Limb (tissue), 2 donors: ENCODE data around the gene SERPINB12.

Experiments used
- DNase-seq, 2 donors: peaks; one replicate each; pipeline ENCODE4 v3.0.0-alpha.2; 2016; ENCODE audit errors: extremely low spot score in 2 of 2

Gene SERPINB12

DNA sequence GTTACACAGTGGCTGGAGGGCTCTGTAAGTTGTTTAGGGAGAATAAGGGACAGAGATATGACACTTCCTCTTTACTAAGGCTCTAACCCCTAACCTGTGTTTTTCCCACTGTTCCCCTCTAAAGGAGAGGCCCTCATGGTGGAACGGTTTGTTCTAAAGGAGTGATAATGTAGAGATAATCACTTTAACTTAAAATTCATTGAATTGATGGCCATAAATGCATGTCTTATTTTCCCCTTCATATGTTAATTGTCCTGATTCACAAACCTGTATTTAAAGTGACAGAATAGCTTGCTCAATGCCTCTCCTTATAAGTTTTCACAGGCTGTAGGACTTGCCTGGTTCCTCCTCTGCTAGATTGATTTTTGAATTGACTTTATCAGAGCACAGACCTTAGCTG lies at the start of gene SERPINB12:
Gene SERPINB12, plus strand, starts transcription at position 301 of the 400 bp plus-strand sequence. CDS start 13,791 bp downstream, outside the sequence.
- no peak for DNase-seq

- DNase-seq: no peak
Observed at GRCh38 chr18:63492851-63493250, 49.3 kb upstream of the SERPINB12 start.

DNA sequence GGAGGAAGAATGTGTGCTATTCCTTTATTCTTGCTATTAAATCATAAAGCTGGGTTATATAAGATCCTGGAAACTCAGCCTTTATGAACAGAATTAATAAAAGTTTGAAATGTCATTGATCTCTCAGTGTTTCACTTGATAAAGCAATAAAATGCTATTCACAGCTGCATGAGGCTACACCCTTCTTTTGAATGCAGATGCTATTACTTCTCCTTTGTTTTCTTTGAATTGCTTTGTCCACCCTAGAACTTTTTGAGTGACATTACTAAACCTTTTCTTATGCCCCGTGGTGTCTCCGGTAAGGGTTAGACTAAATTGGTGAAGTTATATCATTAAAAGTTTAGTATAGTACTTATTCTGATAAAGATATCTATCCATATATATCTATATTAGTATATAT lies 46.5 kb upstream of the SERPINB12 start:
- no peak for DNase-seq

DNA sequence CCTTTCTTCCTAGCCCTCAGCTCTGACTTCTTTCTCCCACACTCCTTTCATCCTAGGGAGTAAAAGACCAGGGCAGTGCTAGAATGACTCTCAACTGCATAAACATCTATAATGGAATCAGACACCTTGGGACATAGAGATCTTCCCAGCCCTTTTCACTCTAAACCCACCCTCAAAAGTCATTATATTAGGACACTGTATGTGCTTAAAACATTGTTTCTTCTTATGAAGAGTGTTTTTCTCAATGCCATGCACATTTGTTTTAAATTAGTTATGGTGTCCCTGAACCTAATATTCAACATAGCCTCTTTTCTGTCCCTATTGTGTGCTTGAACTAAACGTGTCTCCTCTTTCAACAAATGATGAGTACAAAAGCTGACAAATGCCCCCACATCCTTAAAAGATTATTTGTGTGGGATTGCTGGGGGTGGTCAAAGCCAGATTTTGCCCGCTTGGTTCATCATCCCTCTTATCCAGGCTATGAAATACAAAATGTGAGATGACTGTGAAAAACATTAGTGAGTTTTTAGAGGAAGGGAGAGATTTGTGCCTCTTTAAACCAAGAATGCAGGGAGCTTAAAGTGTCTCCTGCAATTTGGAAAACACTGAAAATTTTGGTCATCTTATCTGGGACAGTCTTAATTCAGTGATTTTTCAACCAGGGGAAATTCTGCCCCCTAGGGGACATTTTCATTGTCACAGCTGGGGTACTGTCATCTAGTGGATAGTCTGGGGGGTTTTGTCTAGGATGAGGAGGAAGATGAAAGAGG lies 36.4 kb upstream of the SERPINB12 start:
- no peak for DNase-seq

DNA sequence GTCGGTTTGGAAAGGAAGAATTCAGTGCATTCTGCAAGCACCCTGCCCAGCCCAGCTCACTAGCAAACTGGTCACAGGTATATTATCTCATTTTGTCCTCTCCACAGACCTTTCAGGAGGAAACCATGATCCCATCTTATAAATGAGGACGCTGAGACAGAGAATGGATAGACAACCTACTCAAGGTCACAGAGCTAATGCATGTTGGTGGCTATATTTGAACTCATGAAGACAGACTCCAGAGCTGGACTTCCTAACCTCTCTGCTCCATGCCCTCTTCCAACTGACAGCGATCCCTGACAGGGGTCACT lies 35.9 kb upstream of the SERPINB12 start:
- DNase-seq: no peak

GRCh38 chr18:63508596-63508995 lies 33.6 kb upstream of the SERPINB12 start:
- DNase-seq: no peak

GRCh38 chr18:63511285-63511684 lies 30.9 kb upstream of the SERPINB12 start:
- DNase-seq: no peak

DNA sequence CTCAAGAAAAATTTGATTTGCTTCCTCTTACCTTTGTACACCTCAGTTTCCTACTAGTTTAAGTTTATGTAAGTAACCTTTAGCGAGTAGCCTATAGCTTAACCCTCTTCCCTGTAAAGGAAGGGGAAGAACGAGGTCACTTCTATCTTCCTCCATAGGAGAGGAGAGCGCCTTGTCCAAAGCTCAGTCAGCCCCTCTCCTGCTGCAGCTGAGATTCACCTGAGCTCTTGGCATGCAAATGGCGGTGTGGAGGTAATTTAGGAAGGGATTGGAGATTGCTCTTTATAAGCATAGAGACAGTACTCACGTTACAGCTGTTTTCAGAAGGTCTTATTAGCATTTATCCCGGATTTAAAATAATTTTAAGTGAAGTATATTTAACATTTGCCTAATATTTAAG lies 27.8 kb upstream of the SERPINB12 start:
- DNase-seq: no peak

- DNase-seq: no peak
Observed at GRCh38 chr18:63514888-63515678, 27.1 kb upstream of the SERPINB12 start.

DNA sequence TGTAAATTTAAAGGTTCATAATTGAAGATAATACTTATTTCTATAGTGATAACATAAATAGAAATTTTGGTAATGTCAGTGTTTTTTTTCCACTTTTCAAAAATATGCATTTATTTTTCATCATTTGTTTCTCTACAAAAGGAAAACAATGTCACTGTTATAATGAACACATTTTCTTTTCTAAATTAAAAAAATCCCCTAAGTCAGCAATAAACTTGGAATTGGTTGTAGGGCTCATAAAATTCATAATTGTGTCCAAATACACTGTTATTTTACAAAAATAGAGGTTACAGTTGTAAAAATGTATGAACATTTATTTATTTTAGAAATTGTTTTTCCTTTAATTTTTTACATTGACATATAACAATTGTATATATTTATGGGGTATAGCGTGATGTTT lies 26.4 kb upstream of the SERPINB12 start:
- no peak for DNase-seq

DNA sequence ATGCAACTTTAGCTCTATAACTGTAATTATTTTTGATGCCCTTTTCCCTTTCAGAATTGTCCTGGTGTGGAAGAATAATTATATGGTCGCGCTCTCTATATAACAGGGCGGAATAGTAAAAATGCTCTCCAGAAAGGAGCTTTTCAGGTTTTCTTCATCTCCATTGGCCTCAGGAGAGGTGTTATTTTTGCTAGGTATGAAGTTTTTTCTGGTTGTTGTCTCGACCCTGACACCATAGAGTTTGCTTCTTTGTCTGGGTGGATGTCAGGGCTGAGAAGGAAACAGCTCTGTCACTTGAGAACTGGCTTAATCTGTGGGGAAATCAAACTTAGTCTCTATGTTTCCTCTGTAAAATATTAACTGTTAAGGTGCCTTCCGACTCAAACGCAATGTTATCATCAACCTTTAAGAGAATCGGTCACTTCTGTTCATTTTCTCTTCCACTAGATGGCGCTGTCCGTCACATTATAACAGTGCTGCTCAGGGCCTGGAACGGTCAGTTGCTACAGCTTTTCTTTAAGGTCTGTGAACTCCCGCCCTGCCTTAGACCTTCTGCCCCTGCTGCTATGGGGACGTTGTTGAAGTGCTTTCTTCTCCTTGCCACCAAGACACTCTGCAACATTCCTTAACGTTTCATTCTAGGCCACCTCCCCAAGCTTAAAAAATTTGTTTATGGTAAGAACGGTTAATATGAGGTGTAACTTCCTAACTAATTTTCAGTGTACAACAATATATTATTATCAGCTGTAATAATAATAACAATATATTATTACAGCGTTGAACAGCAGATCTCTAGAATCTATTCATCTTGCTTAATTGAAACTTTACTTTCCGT lies 23.8 kb upstream of the SERPINB12 start:
- DNase-seq: peak; percentile 58 to 84

DNA sequence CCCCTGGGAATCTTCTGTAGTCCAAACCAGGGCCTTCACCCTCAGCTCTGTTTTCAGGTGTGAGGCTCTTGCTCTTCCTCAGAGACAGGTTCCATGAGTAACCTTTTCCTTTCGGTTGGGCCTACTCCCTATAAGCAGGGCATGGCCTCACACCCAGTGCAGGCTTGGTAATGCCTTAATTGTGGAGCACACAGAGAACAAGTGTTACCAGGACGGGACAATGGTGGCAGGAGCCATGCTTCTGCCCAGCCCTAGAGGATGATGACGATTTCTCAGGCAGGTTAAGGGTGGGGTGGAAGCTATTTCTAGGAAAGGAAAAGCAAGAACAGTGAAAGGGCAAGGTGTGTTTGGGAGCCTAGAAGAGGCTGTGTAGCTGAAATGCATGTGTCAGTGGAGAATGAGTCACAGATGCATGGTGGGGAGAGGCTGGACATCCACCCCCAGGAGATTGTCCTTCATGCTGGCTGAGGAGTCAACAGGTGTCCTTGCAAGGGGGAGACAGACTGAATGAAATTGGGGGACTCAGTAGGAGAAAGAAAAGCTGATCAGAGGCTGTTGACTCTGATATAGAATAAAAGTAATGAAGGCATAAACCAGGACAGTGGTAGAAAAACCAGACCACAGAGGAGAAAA lies 22.0 kb upstream of the SERPINB12 start:
- no peak for DNase-seq

DNA sequence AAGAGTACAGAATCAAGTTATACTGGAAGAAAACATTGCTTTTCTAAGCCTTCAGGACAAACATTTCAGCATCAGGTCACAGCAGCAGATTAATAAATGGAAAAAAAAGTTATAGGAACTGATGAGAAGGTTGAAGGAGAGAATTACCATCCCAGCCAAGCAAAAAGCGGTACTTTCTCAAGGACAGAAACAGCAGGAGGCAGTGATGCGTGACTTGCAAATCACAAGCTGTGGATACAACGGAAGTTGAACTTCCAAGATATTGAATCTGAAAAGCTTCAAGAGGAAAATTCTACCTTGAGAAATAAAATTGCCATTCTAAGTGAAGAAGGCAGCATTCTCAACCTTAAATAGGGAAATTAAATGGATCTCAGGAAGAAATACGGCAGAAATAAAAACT lies 18.5 kb upstream of the SERPINB12 start:
- no peak for DNase-seq

GRCh38 chr18:63527251-63527650 lies 14.9 kb upstream of the SERPINB12 start:
- DNase-seq: no peak

GRCh38 chr18:63528863-63529492 lies 13.2 kb upstream of the SERPINB12 start:
- no peak for DNase-seq

DNA sequence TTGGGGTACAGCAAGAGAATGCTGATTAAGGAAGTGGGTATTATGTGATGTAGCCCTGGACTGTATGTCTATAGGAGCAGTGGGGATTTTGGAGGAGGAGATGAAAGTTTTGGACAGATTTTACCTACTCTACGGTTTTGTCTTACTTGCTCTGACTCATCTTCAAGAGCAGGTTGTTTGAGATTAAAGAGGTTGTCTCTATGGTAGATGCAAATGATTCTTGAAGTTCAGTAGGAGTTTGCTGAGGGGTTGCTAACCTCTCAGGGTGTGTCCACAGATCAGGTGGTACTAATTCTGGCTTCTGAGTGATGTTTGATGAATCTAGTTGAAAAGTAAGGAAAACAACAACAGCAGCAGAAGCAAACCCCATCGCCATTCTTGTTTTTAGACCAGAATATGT lies 9.7 kb upstream of the SERPINB12 start:
- DNase-seq: no peak

DNA sequence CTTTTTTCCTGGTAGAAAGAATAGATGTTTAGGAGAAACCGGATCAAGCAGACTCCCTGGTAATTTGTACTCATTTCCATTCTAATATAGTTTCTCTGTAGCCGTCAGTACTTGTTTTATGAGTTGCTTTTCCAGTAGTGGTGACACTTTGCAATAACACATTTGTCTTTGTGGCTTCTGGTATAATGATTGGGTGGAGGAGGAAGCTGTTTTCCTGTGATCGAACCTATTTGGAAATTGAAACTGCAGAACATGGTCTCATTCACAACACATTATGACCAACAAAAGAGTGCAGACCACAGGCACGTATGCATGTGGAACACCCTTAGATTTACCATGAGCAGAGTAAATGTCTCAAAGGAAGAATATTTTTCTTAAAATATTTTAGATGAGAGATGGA lies 7.6 kb upstream of the SERPINB12 start:
- DNase-seq: no peak

DNA sequence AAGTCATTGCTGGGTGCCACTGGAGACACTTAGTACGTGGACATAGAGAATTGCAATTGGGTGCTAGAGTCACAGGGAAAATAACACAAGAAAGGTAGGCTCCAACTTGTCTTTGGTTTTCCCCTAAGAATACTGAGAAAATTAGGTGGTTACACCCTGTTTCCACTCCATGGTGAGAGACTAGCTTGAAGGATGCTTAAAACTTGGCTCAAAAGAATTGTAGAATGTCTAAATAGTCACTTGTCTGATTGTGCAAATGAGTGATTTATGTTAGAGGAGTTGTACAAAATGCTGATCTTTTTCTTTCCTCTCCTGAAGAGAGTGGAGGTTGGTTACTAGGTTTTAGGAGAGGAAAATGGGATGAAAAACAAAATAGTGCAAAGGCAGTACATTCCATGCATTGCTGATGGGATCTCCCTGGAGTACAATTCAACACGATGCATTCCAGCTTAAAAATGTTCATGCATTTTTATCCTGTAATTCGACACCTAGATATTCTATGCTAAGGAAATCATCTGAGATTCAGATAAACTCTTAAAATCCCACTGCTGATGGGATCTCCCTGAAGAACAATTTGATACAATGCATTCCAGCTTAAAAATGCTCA lies 2.2 kb upstream of the SERPINB12 start:
- peak in 1 of 2 donors; percentile 24 for DNase-seq

GRCh38 chr18:63544017-63544416 lies 1.8 kb downstream of the SERPINB12 start:
- DNase-seq: no peak

DNA sequence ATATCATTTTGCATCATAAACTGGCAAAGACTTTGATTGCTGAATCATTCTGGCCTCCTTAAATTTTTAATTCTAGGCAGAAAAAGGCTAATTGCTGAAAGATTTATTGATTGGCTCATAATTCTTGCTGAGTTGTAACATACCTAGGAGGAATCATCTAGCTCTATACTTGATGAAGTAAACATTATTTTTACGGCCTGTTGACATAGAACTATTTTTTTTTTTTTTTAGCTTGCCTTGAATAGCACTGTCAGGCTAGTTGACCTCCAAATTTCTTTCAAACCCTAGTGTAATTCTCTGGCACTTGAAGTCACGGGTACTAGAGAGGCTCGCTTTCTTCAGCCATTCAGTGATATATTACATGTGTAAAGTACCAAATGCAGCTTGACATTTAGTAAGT lies 2.8 kb downstream of the SERPINB12 start:
- no peak for DNase-seq

- no peak for DNase-seq
Observed at GRCh38 chr18:63550068-63550467, 7.9 kb downstream of the SERPINB12 start.
